K562 (cell line): ENCODE results near the gene DPP9. TPM values are rescaled to one million over a fixed set of nuclear protein-coding genes. Genes with fewer than 3 reads are reported as not detected.

Source experiments
- ADNP ChIP-seq: fragments of 200-800 bp; sonication (Bioruptor generic); IDR thresholded peaks from 2 replicates; pipeline ENCODE4 v1.6.1; 2016; ENCODE audit warnings: missing genetic modification characterization, missing compliant biosample characterization
- C11orf30 ChIP-seq: fragments of 450-650 bp; IDR thresholded peaks from 2 replicates; pipeline ENCODE4 v1.6.1; 2016; ENCODE audit warnings: low read depth, mild to moderate bottlenecking
- FOXA1 ChIP-seq: fragments of 450-650 bp; IDR thresholded peaks from 2 replicates; pipeline ENCODE4 v1.6.1; 2016; ENCODE audit warnings: mild to moderate bottlenecking, borderline replicate concordance
- GATAD2A ChIP-seq: fragments of 450-650 bp; IDR thresholded peaks from 2 replicates; pipeline ENCODE4 v1.6.1; 2017
- HLTF ChIP-seq: fragments of 450-650 bp; IDR thresholded peaks from 2 replicates; pipeline ENCODE4 v1.6.1; 2016
- MED1 ChIP-seq: sonication (generic); formaldehyde crosslinking; IDR thresholded peaks from 2 replicates; pipeline ENCODE4 v1.8.1; 2023; ENCODE audit warnings: missing genetic modification reagents, borderline replicate concordance
- MYC ChIP-seq, 2 experiments: fragments of 250-450 bp in 1 of 2; sonication (Bioruptor Pico) in 1 of 2; IDR thresholded peaks; 2 replicates each; pipeline versions ENCODE4 v1.5.1 to v1.6.1; 2012 to 2021; ENCODE audit warnings: low read depth in 2 of 2, borderline replicate concordance in 1 of 2, improper control_type of control experiment in 1 of 2, low read length in 1 of 2, mild to moderate bottlenecking in 1 of 2, moderate library complexity in 1 of 2
- NFATC3 ChIP-seq: fragments of 450-650 bp; IDR thresholded peaks from 2 replicates; pipeline ENCODE4 v1.6.1; 2017; ENCODE audit warnings: mild to moderate bottlenecking
- NR1H2 ChIP-seq: sonication (generic); formaldehyde crosslinking; IDR thresholded peaks from 2 replicates; pipeline ENCODE4 v1.4.0; 2020; ENCODE audit warnings: mild to moderate bottlenecking, missing genetic modification reagents
- NR3C1 ChIP-seq: sonication (generic); formaldehyde crosslinking; IDR thresholded peaks from 2 replicates; pipeline ENCODE4 v1.8.1; 2022; ENCODE audit warnings: missing genetic modification reagents
- PHB ChIP-seq: fragments of 250-450 bp; sonication (Bioruptor Pico); IDR thresholded peaks from 2 replicates; pipeline ENCODE4 v1.5.0; 2021
- PURB ChIP-seq: sonication (generic); formaldehyde crosslinking; IDR thresholded peaks from 2 replicates; pipeline ENCODE4 v1.9.0; 2021; ENCODE audit warnings: low read depth, mild to moderate bottlenecking, missing genetic modification reagents
- SUPT5H ChIP-seq: fragments of 450-650 bp; IDR thresholded peaks from 2 replicates; pipeline ENCODE4 v1.6.1; 2016
- ZNF121 ChIP-seq: sonication (generic); formaldehyde crosslinking; conservative IDR thresholded peaks from 2 replicates; pipeline ENCODE4 v1.8.0; 2022; ENCODE audit warnings: missing genetic modification reagents
- ZNF124 ChIP-seq: sonication (generic); formaldehyde crosslinking; IDR thresholded peaks from 2 replicates; pipeline ENCODE4 v1.8.1; 2022; ENCODE audit warnings: missing genetic modification reagents
- ZNF24 ChIP-seq: fragments of 450-650 bp; IDR thresholded peaks from 2 replicates; pipeline ENCODE4 v1.6.1; 2016
- ZNF778 ChIP-seq: fragments of 450-650 bp; formaldehyde crosslinking; IDR thresholded peaks from 2 replicates; pipeline ENCODE4 v1.4.0; 2020; ENCODE audit warnings: mild to moderate bottlenecking, moderate library complexity
- ZSCAN29 ChIP-seq: fragments of 450-650 bp; IDR thresholded peaks from 2 replicates; pipeline ENCODE4 v1.6.1; 2017
- polyA plus RNA-seq, 8 experiments: library from polyadenylated mRNA; depleted of rRNA in 4 of 8; stranded (reverse) in 5 of 8; unstranded in 3 of 8; fragments of >200 nt; fragmentation: Nextera tagmentation in 2 of 8; fragmentation: Illumina TruSeq in 1 of 8; extraction: Ambion mirVana in 2 of 8; extraction: Trizol in 1 of 8; gene quantifications; 2 replicates each; pipeline versions ENCODE4 v1.2.1 to v1.2.3, GENCODE V29; 2011 to 2014; ENCODE audit warnings: inconsistent platforms in 1 of 8, missing spikeins in 1 of 8
- total RNA-seq, 7 experiments: library from RNA; depleted of rRNA in 6 of 7; stranded (reverse); fragments of >200 nt in 6 of 7; fragmentation: Illumina TruSeq in 2 of 7; extraction: Trizol in 2 of 7; gene quantifications; 2 replicates each; pipeline versions ENCODE4 v1.2.1 to v1.2.3, GENCODE V29; 2011 to 2021; ENCODE audit warnings: low replicate concordance in 1 of 7
- TF ChIP-seq, protein P1 (sequence below): fragments of 250-450 bp; sonication (Bioruptor Pico); IDR thresholded peaks from 2 replicates; pipeline ENCODE4 v1.5.0; 2020; ENCODE audit warnings: mild to moderate bottlenecking, borderline replicate concordance
- TF ChIP-seq, protein P2 (sequence below): fragments of 450-650 bp; IDR thresholded peaks from 2 replicates; pipeline ENCODE4 v1.7.1; 2018; ENCODE audit warnings: mild to moderate bottlenecking, low read depth; ENCODE audit not compliant: partially characterized antibody
- TF ChIP-seq, protein P3 (sequence below): fragments of 250-450 bp; sonication (Bioruptor Pico); IDR thresholded peaks from 2 replicates; pipeline ENCODE4 v1.9.0; 2021; ENCODE audit warnings: mild to moderate bottlenecking, inconsistent platforms
- TF ChIP-seq, protein P4 (sequence below): fragments of 250-450 bp; sonication (Bioruptor Pico); IDR thresholded peaks from 2 replicates; pipeline ENCODE4 v1.4.0; 2020

DPP9 gene
- total and polyA plus RNA-seq, 9 of the 15 experiments (the other 6 are each of a cell fraction or from before 2014, with no cell fraction given): 0.90 to 66.7 (median 24.5) TPM

DNA sequence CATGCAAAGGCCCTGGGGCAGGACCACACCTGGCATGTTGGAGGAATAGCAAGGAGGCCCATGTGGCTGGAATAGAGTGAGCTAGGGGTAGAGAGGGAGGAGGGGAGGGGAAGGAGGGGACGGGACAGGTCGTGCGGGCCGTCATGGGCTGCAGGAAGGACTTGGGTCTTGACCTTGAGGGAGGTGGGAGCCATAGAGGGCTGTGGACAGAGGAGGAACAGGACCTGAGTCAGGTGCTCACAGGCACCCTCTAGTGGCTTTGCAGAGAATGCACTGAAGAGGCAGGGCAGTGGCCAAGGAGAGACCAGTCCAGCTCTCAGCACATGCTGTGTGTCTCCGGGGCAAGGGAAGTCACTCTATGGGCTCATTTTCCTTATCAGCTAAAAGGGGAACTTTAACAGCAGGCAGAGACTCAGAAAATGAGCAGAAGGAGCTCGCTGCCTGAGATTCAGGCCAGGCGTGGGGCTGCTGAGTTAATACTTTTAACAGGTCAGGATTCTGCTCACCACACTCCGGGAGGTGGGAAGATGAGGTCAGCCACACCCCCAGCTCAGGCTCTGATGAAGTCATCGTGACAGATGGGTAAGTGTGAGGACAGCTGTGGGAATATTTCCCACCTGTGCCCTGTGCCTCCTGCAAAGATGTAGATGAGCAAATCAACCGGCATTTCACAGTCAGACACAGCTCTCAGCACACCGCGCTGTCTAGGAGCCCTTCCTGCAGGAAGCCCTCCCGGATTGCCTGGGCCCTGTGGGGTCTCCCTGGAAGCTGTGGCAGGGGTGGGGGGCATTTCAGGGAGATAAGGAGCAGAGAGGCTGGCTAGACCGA, 90.3 kb downstream of the DPP9 start (continued):
- TF ChIP-seq, protein P1, sequence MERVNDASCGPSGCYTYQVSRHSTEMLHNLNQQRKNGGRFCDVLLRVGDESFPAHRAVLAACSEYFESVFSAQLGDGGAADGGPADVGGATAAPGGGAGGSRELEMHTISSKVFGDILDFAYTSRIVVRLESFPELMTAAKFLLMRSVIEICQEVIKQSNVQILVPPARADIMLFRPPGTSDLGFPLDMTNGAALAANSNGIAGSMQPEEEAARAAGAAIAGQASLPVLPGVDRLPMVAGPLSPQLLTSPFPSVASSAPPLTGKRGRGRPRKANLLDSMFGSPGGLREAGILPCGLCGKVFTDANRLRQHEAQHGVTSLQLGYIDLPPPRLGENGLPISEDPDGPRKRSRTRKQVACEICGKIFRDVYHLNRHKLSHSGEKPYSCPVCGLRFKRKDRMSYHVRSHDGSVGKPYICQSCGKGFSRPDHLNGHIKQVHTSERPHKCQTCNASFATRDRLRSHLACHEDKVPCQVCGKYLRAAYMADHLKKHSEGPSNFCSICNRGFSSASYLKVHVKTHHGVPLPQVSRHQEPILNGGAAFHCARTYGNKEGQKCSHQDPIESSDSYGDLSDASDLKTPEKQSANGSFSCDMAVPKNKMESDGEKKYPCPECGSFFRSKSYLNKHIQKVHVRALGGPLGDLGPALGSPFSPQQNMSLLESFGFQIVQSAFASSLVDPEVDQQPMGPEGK (CRISPR knock-in tag): no peak
- no peak for TF ChIP-seq NFATC3
- TF ChIP-seq FOXA1: no peak
- TF ChIP-seq, protein P2, sequence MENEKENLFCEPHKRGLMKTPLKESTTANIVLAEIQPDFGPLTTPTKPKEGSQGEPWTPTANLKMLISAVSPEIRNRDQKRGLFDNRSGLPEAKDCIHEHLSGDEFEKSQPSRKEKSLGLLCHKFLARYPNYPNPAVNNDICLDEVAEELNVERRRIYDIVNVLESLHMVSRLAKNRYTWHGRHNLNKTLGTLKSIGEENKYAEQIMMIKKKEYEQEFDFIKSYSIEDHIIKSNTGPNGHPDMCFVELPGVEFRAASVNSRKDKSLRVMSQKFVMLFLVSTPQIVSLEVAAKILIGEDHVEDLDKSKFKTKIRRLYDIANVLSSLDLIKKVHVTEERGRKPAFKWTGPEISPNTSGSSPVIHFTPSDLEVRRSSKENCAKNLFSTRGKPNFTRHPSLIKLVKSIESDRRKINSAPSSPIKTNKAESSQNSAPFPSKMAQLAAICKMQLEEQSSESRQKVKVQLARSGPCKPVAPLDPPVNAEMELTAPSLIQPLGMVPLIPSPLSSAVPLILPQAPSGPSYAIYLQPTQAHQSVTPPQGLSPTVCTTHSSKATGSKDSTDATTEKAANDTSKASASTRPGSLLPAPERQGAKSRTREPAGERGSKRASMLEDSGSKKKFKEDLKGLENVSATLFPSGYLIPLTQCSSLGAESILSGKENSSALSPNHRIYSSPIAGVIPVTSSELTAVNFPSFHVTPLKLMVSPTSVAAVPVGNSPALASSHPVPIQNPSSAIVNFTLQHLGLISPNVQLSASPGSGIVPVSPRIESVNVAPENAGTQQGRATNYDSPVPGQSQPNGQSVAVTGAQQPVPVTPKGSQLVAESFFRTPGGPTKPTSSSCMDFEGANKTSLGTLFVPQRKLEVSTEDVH: no peak
- no peak for TF ChIP-seq NR3C1 (CRISPR knock-in tag)
- no peak; the same call in 1 of the 2 replicates for TF ChIP-seq ZNF121 (CRISPR knock-in tag)
- no peak for TF ChIP-seq PURB (CRISPR knock-in tag)
- TF ChIP-seq HLTF: peak; percentile 67; the same call in 1 of the 2 replicates
- TF ChIP-seq ADNP (tag): peak; percentile 92
- peak; percentile 69; the same call in 1 of the 2 replicates for TF ChIP-seq MYC (IDR thresholded peaks at IDR 0.05; ENCODE audit: low read depth, low read length)
- no peak for TF ChIP-seq MYC (CRISPR knock-in tag; IDR thresholded peaks at IDR 0.05; ENCODE audit: borderline replicate concordance, low read depth)
- TF ChIP-seq, protein P3, sequence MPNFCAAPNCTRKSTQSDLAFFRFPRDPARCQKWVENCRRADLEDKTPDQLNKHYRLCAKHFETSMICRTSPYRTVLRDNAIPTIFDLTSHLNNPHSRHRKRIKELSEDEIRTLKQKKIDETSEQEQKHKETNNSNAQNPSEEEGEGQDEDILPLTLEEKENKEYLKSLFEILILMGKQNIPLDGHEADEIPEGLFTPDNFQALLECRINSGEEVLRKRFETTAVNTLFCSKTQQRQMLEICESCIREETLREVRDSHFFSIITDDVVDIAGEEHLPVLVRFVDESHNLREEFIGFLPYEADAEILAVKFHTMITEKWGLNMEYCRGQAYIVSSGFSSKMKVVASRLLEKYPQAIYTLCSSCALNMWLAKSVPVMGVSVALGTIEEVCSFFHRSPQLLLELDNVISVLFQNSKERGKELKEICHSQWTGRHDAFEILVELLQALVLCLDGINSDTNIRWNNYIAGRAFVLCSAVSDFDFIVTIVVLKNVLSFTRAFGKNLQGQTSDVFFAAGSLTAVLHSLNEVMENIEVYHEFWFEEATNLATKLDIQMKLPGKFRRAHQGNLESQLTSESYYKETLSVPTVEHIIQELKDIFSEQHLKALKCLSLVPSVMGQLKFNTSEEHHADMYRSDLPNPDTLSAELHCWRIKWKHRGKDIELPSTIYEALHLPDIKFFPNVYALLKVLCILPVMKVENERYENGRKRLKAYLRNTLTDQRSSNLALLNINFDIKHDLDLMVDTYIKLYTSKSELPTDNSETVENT (CRISPR knock-in tag): no peak
- TF ChIP-seq NR1H2 (CRISPR knock-in tag): no peak
- TF ChIP-seq ZNF124: no peak
- no peak for TF ChIP-seq GATAD2A
- no peak for TF ChIP-seq ZSCAN29
- TF ChIP-seq ZNF24: no peak
- no peak for TF ChIP-seq SUPT5H
- TF ChIP-seq ZNF778 (CRISPR knock-in tag): no peak
- peak; percentile 61 for TF ChIP-seq C11orf30
- TF ChIP-seq PHB (CRISPR knock-in tag): no peak
- TF ChIP-seq, protein P4, sequence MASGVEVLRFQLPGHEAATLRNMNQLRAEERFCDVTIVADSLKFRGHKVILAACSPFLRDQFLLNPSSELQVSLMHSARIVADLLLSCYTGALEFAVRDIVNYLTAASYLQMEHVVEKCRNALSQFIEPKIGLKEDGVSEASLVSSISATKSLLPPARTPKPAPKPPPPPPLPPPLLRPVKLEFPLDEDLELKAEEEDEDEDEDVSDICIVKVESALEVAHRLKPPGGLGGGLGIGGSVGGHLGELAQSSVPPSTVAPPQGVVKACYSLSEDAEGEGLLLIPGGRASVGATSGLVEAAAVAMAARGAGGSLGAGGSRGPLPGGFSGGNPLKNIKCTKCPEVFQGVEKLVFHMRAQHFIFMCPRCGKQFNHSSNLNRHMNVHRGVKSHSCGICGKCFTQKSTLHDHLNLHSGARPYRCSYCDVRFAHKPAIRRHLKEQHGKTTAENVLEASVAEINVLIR: no peak
- TF ChIP-seq MED1 (CRISPR knock-in tag): no peak
